ENCODE measurements around the gene THEMIS.

The THEMIS gene

GRCh38 chr6:127891731-127892326, 9.0 kb downstream of the THEMIS start:
- no peak for TF ChIP-seq GATA3 (IDR thresholded peaks at IDR 0.05; ENCODE audit: low read depth, low read length)
- no peak for TF ChIP-seq GATA2 (IDR thresholded peaks at IDR 0.05; ENCODE audit: low read depth, low read length)

- TF ChIP-seq GATA3 (IDR thresholded peaks at IDR 0.05; ENCODE audit: low read depth, low read length): no peak
Measured at GRCh38 chr6:127886603-127887002, 14.3 kb downstream of the THEMIS start.

GRCh38 chr6:127884134-127884533, 16.7 kb downstream of the THEMIS start:
- TF ChIP-seq GATA2 (IDR thresholded peaks at IDR 0.05; ENCODE audit: low read depth, low read length) (no peak), GATA3 (IDR thresholded peaks at IDR 0.05; ENCODE audit: low read depth, low read length) (no peak)

GRCh38 chr6:127880429-127880828, 20.4 kb downstream of the THEMIS start:
- no peak for TF ChIP-seq GATA3 (IDR thresholded peaks at IDR 0.05; ENCODE audit: low read depth, low read length)
- no peak for TF ChIP-seq GATA2 (IDR thresholded peaks at IDR 0.05; ENCODE audit: low read depth, low read length)

GRCh38 chr6:127879685-127880084, 21.2 kb downstream of the THEMIS start:
- TF ChIP-seq GATA2 (IDR thresholded peaks at IDR 0.05; ENCODE audit: low read depth, low read length) (no peak), GATA3 (IDR thresholded peaks at IDR 0.05; ENCODE audit: low read depth, low read length) (no peak)

GRCh38 chr6:127878115-127878514, 22.7 kb downstream of the THEMIS start:
- TF ChIP-seq GATA3 (IDR thresholded peaks at IDR 0.05; ENCODE audit: low read depth, low read length) (no peak), GATA2 (IDR thresholded peaks at IDR 0.05; ENCODE audit: low read depth, low read length) (no peak)

GRCh38 chr6:127877231-127877630, 23.6 kb downstream of the THEMIS start:
- TF ChIP-seq GATA2 (IDR thresholded peaks at IDR 0.05; ENCODE audit: low read depth, low read length) (no peak), GATA3 (IDR thresholded peaks at IDR 0.05; ENCODE audit: low read depth, low read length) (no peak)

- TF ChIP-seq GATA3 (IDR thresholded peaks at IDR 0.05; ENCODE audit: low read depth, low read length) (no peak), GATA2 (IDR thresholded peaks at IDR 0.05; ENCODE audit: low read depth, low read length) (no peak)
Measured at GRCh38 chr6:127869772-127870404, 31.0 kb downstream of the THEMIS start.

- TF ChIP-seq GATA3 (IDR thresholded peaks at IDR 0.05; ENCODE audit: low read depth, low read length): no peak
- no peak for TF ChIP-seq GATA2 (IDR thresholded peaks at IDR 0.05; ENCODE audit: low read depth, low read length)
Measured at GRCh38 chr6:127869183-127869582, 31.7 kb downstream of the THEMIS start.

- TF ChIP-seq GATA3 (IDR thresholded peaks at IDR 0.05; ENCODE audit: low read depth, low read length) (no peak), GATA2 (IDR thresholded peaks at IDR 0.05; ENCODE audit: low read depth, low read length) (no peak)
Measured at GRCh38 chr6:127868338-127868737, 32.5 kb downstream of the THEMIS start.

GRCh38 chr6:127866766-127867165, 34.1 kb downstream of the THEMIS start:
- no peak for TF ChIP-seq GATA2 (IDR thresholded peaks at IDR 0.05; ENCODE audit: low read depth, low read length)
- no peak for TF ChIP-seq GATA3 (IDR thresholded peaks at IDR 0.05; ENCODE audit: low read depth, low read length)

GRCh38 chr6:127865108-127865507, 35.8 kb downstream of the THEMIS start:
- TF ChIP-seq GATA3 (IDR thresholded peaks at IDR 0.05; ENCODE audit: low read depth, low read length): no peak
- no peak for TF ChIP-seq GATA2 (IDR thresholded peaks at IDR 0.05; ENCODE audit: low read depth, low read length)

- TF ChIP-seq GATA2 (IDR thresholded peaks at IDR 0.05; ENCODE audit: low read depth, low read length) (no peak), GATA3 (IDR thresholded peaks at IDR 0.05; ENCODE audit: low read depth, low read length) (no peak)
Measured at GRCh38 chr6:127864701-127865100, 36.2 kb downstream of the THEMIS start.

- no peak for TF ChIP-seq GATA3 (IDR thresholded peaks at IDR 0.05; ENCODE audit: low read depth, low read length)
Measured at GRCh38 chr6:127860723-127861122, 40.1 kb downstream of the THEMIS start.

GRCh38 chr6:127859956-127860355, 40.9 kb downstream of the THEMIS start:
- TF ChIP-seq GATA3 (IDR thresholded peaks at IDR 0.05; ENCODE audit: low read depth, low read length) (no peak), GATA2 (IDR thresholded peaks at IDR 0.05; ENCODE audit: low read depth, low read length) (no peak)
